Measurements from ENCODE around the gene CCDC181.

DNA sequence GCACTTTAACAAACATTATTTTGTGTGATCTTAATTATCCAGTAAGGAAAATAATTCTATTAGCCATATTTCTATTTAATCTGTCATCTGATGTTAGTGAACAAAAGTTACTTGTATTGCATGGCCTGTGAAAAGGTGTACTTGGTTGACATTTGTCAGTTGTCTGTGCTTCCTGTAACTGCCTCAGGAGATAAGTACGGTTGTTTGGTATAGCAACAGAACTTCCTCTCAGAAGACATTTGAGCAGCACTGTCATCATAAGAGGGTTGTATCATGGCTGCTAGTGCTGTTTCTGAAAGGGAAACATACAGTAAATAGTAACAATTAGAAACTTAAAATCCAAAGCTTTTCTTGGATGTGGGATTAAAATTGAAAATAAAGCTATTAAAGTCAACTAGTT, 55.9 kb downstream of the CCDC181 start:
- TF ChIP-seq, protein P1, sequence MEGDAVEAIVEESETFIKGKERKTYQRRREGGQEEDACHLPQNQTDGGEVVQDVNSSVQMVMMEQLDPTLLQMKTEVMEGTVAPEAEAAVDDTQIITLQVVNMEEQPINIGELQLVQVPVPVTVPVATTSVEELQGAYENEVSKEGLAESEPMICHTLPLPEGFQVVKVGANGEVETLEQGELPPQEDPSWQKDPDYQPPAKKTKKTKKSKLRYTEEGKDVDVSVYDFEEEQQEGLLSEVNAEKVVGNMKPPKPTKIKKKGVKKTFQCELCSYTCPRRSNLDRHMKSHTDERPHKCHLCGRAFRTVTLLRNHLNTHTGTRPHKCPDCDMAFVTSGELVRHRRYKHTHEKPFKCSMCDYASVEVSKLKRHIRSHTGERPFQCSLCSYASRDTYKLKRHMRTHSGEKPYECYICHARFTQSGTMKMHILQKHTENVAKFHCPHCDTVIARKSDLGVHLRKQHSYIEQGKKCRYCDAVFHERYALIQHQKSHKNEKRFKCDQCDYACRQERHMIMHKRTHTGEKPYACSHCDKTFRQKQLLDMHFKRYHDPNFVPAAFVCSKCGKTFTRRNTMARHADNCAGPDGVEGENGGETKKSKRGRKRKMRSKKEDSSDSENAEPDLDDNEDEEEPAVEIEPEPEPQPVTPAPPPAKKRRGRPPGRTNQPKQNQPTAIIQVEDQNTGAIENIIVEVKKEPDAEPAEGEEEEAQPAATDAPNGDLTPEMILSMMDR (conservative IDR thresholded peaks at IDR 0.05 in 1 of 2, IDR thresholded peaks at IDR 0.05 in 1 of 2; ENCODE audit: extremely low read depth in 1 of 2, insufficient read depth in 1 of 2, low read depth in 1 of 2, low read length in 2 of 2), result no peak
- TF ChIP-seq EZH2 (IDR thresholded peaks at IDR 0.05; ENCODE audit: borderline replicate concordance, low read length), result no peak
